DOHH2 (cell line): ENCODE results near the gene TAF10.

ENCODE experiments used
- CTCF ChIP-seq: fragments of 200-600 bp; sonication (generic); IDR thresholded peaks from one replicate; pipeline ENCODE4 v1.5.1; 2014; ENCODE audit warnings: antibody characterized with exemption, mild to moderate bottlenecking, low read depth, low read length; ENCODE audit not compliant: poor library complexity, severe bottlenecking
- EZH2phosphoT487 ChIP-seq: fragments of 200-600 bp; sonication (generic); IDR thresholded peaks from 2 replicates; pipeline ENCODE4 v1.6.1; 2017; ENCODE audit warnings: borderline replicate concordance, mild to moderate bottlenecking, antibody characterized with exemption, low read length, moderate library complexity, mixed read lengths

- TF ChIP-seq CTCF: no peak
- no peak for TF ChIP-seq EZH2phosphoT487
Measured at GRCh38 chr11:6567371-6567745, 44.7 kb downstream of the TAF10 start.
